Activated CD8-positive, alpha-beta memory T cell treated with anti-CD3 and anti-CD28 coated beads for 1 hour (primary cell): ENCODE results near the gene PDE3B.
"Not testable (repeated sequence)": the region's sequence is repeated elsewhere in the genome, so short reads cannot be mapped to it uniquely, and the experiment has no call there.

Source experiments
- DNase-seq, 2 donors: peaks; one replicate each; pipeline ENCODE4 v3.0.0-alpha.2; 2020; ENCODE audit warnings: low read depth in 1 of 2; ENCODE audit errors: extremely low read depth in 1 of 2

PDE3B gene

GRCh38 chr11:14873632-14874031, 230.0 kb downstream of the PDE3B start:
- no peak for DNase-seq

GRCh38 chr11:14875163-14875562, 231.6 kb downstream of the PDE3B start:
- no peak for DNase-seq

GRCh38 chr11:14881576-14882193, 238.1 kb downstream of the PDE3B start:
- no peak for DNase-seq

- DNase-seq, result no peak
These were observed 238.6 kb downstream of the PDE3B start for GRCh38 chr11:14882196-14882595.

GRCh38 chr11:14883683-14884082, 240.1 kb downstream of the PDE3B start:
- DNase-seq, result not testable (repeated sequence)

GRCh38 chr11:14884667-14885273, 241.2 kb downstream of the PDE3B start:
- no peak for DNase-seq

- DNase-seq, result no peak
These were observed 242.9 kb downstream of the PDE3B start for GRCh38 chr11:14886513-14886912.

- peak; percentile 77 to 83 for DNase-seq
These were observed 247.8 kb downstream of the PDE3B start for GRCh38 chr11:14891143-14892035.

- DNase-seq, result peak; percentile 80 to 85
These were observed 248.5 kb downstream of the PDE3B start, which contains the start of gene CYP2R1 for GRCh38 chr11:14892036-14892556. CYP2R1 (minus strand) TSS chr11:14892231; CDS start chr11:14892205, 26 bp downstream.

GRCh38 chr11:14892577-14892976, 249.0 kb downstream of the PDE3B start:
- DNase-seq, result no peak

GRCh38 chr11:14894657-14895598, 251.3 kb downstream of the PDE3B start:
- no peak for DNase-seq

GRCh38 chr11:14898355-14898754, 254.8 kb downstream of the PDE3B start:
- no peak for DNase-seq

GRCh38 chr11:14898906-14899305, 255.3 kb downstream of the PDE3B start:
- no peak for DNase-seq

GRCh38 chr11:14902650-14903350, 259.2 kb downstream of the PDE3B start:
- DNase-seq, result no peak

GRCh38 chr11:14904745-14905103, 261.1 kb downstream of the PDE3B start:
- peak; percentile 64 to 79 for DNase-seq

- peak; percentile 39 to 47 for DNase-seq
These were observed 261.8 kb downstream of the PDE3B start for GRCh38 chr11:14905104-14906033.

GRCh38 chr11:14906578-14906977, 263.0 kb downstream of the PDE3B start:
- no peak for DNase-seq

GRCh38 chr11:14906993-14907392, 263.4 kb downstream of the PDE3B start:
- no peak for DNase-seq
